Ascending aorta (tissue), 2 donors: Measurements from ENCODE around the gene TJP2. TPM values are rescaled to one million over a fixed set of nuclear protein-coding genes. Genes with fewer than 3 reads are reported as not detected.

ENCODE experiments used
- DNase-seq, 2 donors: peaks; one replicate each; pipeline ENCODE4 v3.0.0-alpha.2; 2019; ENCODE audit warnings: low spot score in 2 of 2
- H3K27ac ChIP-seq, 2 donors: fragments of 200-600 bp; sonication (generic); one replicate each; pipeline ENCODE4 v1.5.1; 2016 to 2017; ENCODE audit warnings: mild to moderate bottlenecking in 1 of 2
- H3K27me3 ChIP-seq: fragments of 200-600 bp; sonication (generic); one replicate; pipeline ENCODE4 v1.5.1; 2017
- H3K36me3 ChIP-seq, 2 donors: fragments of 200-600 bp; sonication (generic); one replicate each; pipeline ENCODE4 v1.5.1; 2016
- H3K4me1 ChIP-seq, 2 donors: fragments of 200-600 bp; sonication (generic); one replicate each; pipeline ENCODE4 v1.5.1; 2016 to 2017; ENCODE audit warnings: mild to moderate bottlenecking in 1 of 2
- H3K4me3 ChIP-seq, 2 donors: fragments of 200-600 bp; sonication (generic); one replicate each; pipeline ENCODE4 v1.5.1; 2016 to 2017; ENCODE audit warnings: mild to moderate bottlenecking in 1 of 2
- H3K9me3 ChIP-seq, 2 donors: fragments of 200-600 bp; sonication (generic); one replicate each; pipeline ENCODE4 v1.5.1; 2016
- intact Hi-C: fragments of 100-400 bp; cut with DNase I; formaldehyde crosslinking; loops from one replicate; pipeline ENCODE4 v1.15.1; 2023
- total RNA-seq: library from RNA; depleted of rRNA; stranded (reverse); fragments of >200 nt; gene quantifications from one replicate; pipeline ENCODE4 v1.1.0, GENCODE V29; 2016
- TF ChIP-seq, protein P1 (sequence below), 3 experiments: fragments of 200-600 bp in 2 of 3; fragments of 450-650 bp in 1 of 3; sonication (generic) in 2 of 3; IDR thresholded peaks; one replicate each; pipeline ENCODE4 v1.5.1; 2016 to 2019; ENCODE audit warnings: antibody characterized with exemption in 3 of 3, mild to moderate bottlenecking in 1 of 3, moderate library complexity in 1 of 3

Gene TJP2
- total RNA-seq, 1 donor from 2014 or later: 154 TPM

DNA sequence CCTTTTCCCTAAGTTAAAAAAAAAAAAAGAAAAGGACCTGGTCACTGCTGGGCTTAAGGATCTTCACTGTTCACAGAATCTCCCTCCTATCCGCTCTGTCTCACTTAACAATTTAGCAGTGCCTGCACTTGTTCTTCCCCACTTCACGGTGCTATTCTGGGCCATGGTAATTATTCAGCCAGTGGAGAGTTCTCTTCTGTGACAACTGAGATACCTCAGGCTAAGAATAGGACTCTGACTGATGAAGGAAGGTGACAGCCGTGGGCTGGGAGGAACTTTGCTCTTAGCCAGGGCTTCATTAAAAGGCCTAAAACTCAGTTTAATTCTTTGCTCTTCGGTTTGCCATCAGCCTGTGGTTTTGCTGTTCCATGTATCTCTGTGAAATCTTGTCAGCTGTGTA, 99.1 kb downstream of the TJP2 start:
- intact Hi-C loops: no loop called here
- no peak overlapping the region for H3K27ac ChIP-seq

DNA sequence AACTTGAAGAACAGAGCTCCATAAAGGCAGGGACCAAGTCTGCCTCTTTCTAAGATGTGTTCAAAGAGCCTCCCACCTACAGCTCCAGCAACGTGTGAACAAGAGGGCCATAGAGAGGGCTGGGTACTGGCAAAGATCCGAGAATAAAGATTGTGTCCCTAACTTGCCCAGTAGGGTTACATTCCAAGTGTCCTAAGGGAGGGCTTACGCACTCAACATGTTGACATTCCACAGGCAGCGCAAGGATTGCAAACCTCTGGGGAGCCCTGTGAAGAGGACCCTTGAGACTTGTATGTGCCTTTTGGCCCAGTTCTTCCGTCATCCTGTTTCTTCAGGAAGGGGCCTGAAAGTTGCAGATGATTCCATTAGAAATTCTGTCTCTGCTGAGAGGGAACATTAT, 102.7 kb downstream of the TJP2 start:
- Histone ChIP-seq H3K4me1 (no peaks in the 10 kb centered on the region), H3K27ac (no peak overlapping the region), H3K9me3 (no peaks in the 10 kb centered on the region), H3K4me3 (no peak overlapping the region), H3K27me3 (no peaks in the 10 kb centered on the region), H3K36me3 (no peaks in the 10 kb centered on the region)
- TF ChIP-seq, protein P1, sequence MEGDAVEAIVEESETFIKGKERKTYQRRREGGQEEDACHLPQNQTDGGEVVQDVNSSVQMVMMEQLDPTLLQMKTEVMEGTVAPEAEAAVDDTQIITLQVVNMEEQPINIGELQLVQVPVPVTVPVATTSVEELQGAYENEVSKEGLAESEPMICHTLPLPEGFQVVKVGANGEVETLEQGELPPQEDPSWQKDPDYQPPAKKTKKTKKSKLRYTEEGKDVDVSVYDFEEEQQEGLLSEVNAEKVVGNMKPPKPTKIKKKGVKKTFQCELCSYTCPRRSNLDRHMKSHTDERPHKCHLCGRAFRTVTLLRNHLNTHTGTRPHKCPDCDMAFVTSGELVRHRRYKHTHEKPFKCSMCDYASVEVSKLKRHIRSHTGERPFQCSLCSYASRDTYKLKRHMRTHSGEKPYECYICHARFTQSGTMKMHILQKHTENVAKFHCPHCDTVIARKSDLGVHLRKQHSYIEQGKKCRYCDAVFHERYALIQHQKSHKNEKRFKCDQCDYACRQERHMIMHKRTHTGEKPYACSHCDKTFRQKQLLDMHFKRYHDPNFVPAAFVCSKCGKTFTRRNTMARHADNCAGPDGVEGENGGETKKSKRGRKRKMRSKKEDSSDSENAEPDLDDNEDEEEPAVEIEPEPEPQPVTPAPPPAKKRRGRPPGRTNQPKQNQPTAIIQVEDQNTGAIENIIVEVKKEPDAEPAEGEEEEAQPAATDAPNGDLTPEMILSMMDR (IDR thresholded peaks at IDR 0.05): no peak
- intact Hi-C loops: no loop called here
- DNase-seq: no peak

More for the DNA sequence above, 99.1 kb downstream of the TJP2 start:
- TF ChIP-seq, protein P1 (IDR thresholded peaks at IDR 0.05): no peak
- DNase-seq: no peak
- H3K4me3 ChIP-seq: no peak overlapping the region
- H3K36me3 ChIP-seq: no peaks in the 10 kb centered on the region
- no peaks in the 10 kb centered on the region for H3K9me3 ChIP-seq
- no peaks in the 10 kb centered on the region for H3K27me3 ChIP-seq
- no peaks in the 10 kb centered on the region for H3K4me1 ChIP-seq

DNA sequence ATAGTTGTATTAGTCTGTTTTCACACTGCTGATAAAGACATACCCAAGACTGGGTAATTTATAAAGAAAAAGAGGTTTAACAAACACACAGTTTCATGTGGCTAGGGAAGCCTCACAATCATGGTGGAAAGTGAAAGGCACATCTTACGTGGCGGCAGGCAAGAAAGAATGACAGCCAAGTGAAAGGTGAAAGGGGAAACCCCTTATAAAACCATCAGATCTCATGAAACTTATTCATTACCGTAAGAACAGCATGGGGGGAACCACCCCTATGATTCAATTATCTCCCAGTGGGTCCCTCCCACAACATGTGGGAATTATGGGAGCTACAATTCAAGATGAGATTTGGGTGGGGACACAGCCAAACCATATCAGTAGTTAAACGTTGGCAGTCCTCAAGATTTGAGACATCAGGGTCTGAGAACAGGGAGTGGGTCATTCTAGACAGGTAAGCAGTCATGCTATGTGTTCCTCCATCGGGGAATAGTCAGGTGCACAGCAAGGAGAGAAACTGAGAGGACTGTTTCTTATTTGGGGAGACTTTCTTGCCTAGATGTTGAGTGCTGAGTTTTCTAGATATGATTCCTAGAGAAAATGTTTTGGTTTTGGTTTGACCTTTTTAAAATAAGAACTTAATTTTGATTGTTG, 105.1 kb downstream of the TJP2 start:
- DNase-seq: no peak
- Histone ChIP-seq H3K36me3 (no peaks in the 10 kb centered on the region), H3K4me3 (no peak overlapping the region), H3K27me3 (no peaks in the 10 kb centered on the region), H3K4me1 (no peaks in the 10 kb centered on the region), H3K27ac (no peak overlapping the region), H3K9me3 (no peaks in the 10 kb centered on the region)
- TF ChIP-seq, protein P1 (IDR thresholded peaks at IDR 0.05): no peak
- intact Hi-C loops: no loop called here

DNA sequence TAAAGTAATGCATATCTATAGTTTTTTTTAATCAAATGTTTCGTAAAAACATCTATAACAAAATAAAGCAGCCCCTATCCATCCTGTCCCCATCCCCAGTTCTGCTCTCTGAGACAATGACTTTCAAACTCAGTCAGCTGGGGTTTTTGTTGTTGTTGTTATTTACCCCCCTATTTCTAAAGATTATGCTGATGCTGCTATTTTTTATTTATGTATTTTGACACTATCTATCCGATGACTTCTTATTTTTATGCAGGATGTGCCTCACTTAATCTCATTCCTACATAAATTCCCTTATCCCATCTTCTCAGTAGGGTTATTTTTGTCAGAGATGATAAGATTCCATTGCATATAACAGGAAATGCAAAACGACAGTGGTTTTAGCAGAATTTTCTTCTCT, 105.7 kb downstream of the TJP2 start:
- Histone ChIP-seq H3K36me3 (no peaks in the 10 kb centered on the region), H3K27me3 (no peaks in the 10 kb centered on the region), H3K4me1 (no peaks in the 10 kb centered on the region), H3K4me3 (no peak overlapping the region), H3K27ac (no peak overlapping the region), H3K9me3 (no peaks in the 10 kb centered on the region)
- TF ChIP-seq, protein P1 (IDR thresholded peaks at IDR 0.05): no peak
- intact Hi-C loops: no loop called here
- DNase-seq: no peak

DNA sequence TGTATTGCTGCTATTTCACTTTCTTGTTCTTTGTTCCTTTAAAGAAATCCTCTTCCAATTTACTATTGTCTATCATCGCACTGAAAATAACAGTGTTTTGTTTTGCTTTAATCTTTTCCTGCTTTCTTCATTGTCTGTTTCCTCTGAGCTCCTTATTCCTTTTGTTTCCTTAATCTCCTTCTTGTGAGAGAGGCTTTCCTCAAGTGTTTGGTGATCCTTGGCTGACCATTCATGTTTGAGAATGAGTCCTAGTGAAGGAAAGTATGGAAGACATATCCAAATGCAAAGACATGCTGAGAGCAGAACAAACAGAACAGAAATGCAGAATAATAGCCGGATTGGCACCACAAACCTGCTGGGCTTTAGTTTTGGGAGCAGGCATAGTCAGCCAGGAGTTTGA, 108.9 kb downstream of the TJP2 start:
- Histone ChIP-seq H3K36me3 (no peaks in the 10 kb centered on the region), H3K4me1 (no peaks in the 10 kb centered on the region), H3K27me3 (no peaks in the 10 kb centered on the region), H3K9me3 (no peaks in the 10 kb centered on the region), H3K4me3 (no peak overlapping the region), H3K27ac (no peak overlapping the region)
- intact Hi-C loops: no loop called here
- no peak for DNase-seq
- TF ChIP-seq, protein P1 (IDR thresholded peaks at IDR 0.05): no peak

DNA sequence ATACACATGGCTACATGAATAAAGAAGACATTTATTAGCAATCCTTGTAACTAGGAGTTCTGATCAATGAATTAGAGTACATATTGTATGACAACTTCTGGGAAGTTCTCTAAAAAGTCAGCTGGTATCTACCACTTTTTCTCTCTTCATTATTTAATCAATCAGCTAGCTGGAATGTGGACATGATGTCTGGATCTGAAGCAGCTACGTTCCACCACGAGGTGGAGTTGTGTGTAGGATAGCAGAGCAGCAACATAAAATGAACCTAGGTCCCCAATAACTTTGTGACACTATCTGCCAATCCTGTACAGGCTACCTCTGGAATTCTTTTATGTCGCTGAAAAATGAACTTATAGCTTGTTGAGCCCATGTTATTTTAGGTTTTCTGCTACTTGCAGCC, 118.0 kb downstream of the TJP2 start:
- H3K4me1 ChIP-seq: no peaks in the 10 kb centered on the region
- no peak for DNase-seq
- H3K9me3 ChIP-seq: no peaks in the 10 kb centered on the region
- no peaks in the 10 kb centered on the region for H3K36me3 ChIP-seq
- intact Hi-C loops: no loop called here
- no peaks in the 10 kb centered on the region for H3K27me3 ChIP-seq
- H3K4me3 ChIP-seq: no peak overlapping the region
- H3K27ac ChIP-seq: no peak overlapping the region
- TF ChIP-seq, protein P1 (IDR thresholded peaks at IDR 0.05): no peak
